Calu3 (cell line): Measurements from ENCODE around the gene SELP. TPM values are rescaled to one million over a fixed set of nuclear protein-coding genes. Genes with fewer than 3 reads are reported as not detected.

Source experiments
- BruUV-seq: library from RNA; stranded (reverse); fragments of 400-500 nt; replicated peaks from 2 replicates; lab custom pipeline; 2021; lab: Mats Ljungman, UMichigan
- CTCF ChIA-PET: fragments of 300-600 bp; sonication (Branson Sonifier 250); formaldehyde crosslinking; loops from one replicate; lab custom pipeline; 2022; ENCODE audit warnings: antibody characterized with exemption; lab: Charles Lee
- DNase-seq: peaks from one replicate; pipeline ENCODE4 v3.0.0; 2022
- H3K27ac Mint-ChIP-seq: one replicate; pipeline ENCODE4 v1.8.0; 2022; ENCODE audit warnings: mixed read lengths; ENCODE audit not compliant: unreplicated experiment
- H3K27me3 Mint-ChIP-seq: one replicate; pipeline ENCODE4 v1.8.0; 2022; ENCODE audit warnings: mixed read lengths; ENCODE audit not compliant: unreplicated experiment
- H3K36me3 Mint-ChIP-seq: one replicate; pipeline ENCODE4 v1.8.0; 2022; ENCODE audit warnings: mild to moderate bottlenecking, moderate library complexity, mixed read lengths; ENCODE audit not compliant: insufficient read depth, unreplicated experiment
- H3K4me1 Mint-ChIP-seq: one replicate; pipeline ENCODE4 v1.8.0; 2022; ENCODE audit warnings: mild to moderate bottlenecking, low read depth, mixed read lengths; ENCODE audit not compliant: unreplicated experiment
- H3K4me3 Mint-ChIP-seq: one replicate; pipeline ENCODE4 v1.8.0; 2022; ENCODE audit warnings: mild to moderate bottlenecking, low read depth, moderate library complexity, mixed read lengths; ENCODE audit not compliant: unreplicated experiment
- H3K9me3 Mint-ChIP-seq: one replicate; pipeline ENCODE4 v1.8.0; 2022; ENCODE audit warnings: low read depth, mixed read lengths; ENCODE audit not compliant: unreplicated experiment
- CTCF ChIP-seq: fragments of 200-600 bp; IDR thresholded peaks from one replicate; pipeline ENCODE4 v1.8.0; 2022; ENCODE audit warnings: antibody characterized with exemption; ENCODE audit not compliant: unreplicated experiment
- intact Hi-C: fragments of 100-400 bp; cut with micrococcal nuclease; formaldehyde crosslinking; loops from one replicate; pipeline ENCODE4 v1.10.0; 2022; ENCODE audit not compliant: unreplicated experiment
- total RNA-seq: library from RNA; stranded (reverse); gene quantifications from 2 replicates; pipeline ENCODE4 v1.2.3, GENCODE V29; 2022

Gene SELP
- total RNA-seq, 1 experiment from 2014 or later = 0.47 TPM

GRCh38 chr1:169650551-169650950 is 20.6 kb upstream of the SELP start:
- CTCF ChIA-PET = no interaction called here
- H3K4me3 Mint-ChIP-seq = no peak overlapping the region
- DNase-seq = no peak
- BruUV-seq = no TSS peak
- no peak for TF ChIP-seq CTCF
- intact Hi-C loops = no loop called here
- peaks cover 7% of the 10 kb centered on the region for H3K4me1 Mint-ChIP-seq
- no peaks in the 10 kb centered on the region for H3K36me3 Mint-ChIP-seq
- H3K27me3 Mint-ChIP-seq = no peaks in the 10 kb centered on the region
- no peaks in the 10 kb centered on the region for H3K9me3 Mint-ChIP-seq
- no peak overlapping the region for H3K27ac Mint-ChIP-seq

DNA sequence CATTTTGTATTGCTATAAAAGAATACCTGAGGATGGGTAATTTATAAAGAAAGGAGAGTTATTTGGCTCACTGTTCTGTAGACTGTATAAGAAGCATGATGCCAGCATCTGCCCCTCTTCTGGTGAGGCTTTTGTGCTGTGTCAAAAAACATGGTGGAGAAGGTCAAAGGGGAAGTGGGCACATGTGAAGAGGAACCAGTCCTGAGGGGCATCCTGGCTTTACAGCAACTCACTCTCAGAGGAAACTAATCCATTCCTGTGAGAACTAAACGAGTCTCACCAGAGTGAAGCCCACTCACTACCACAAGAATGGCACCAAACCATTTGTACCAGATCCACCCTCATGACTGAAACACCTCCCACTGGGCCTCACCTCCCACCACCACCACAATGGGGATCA is 18.8 kb upstream of the SELP start:
- no peaks in the 10 kb centered on the region for H3K4me1 Mint-ChIP-seq
- H3K4me3 Mint-ChIP-seq = no peak overlapping the region
- H3K27ac Mint-ChIP-seq = no peak overlapping the region
- DNase-seq = no peak
- no TSS peak for BruUV-seq
- TF ChIP-seq CTCF = no peak
- CTCF ChIA-PET = no interaction called here
- H3K27me3 Mint-ChIP-seq = no peaks in the 10 kb centered on the region
- intact Hi-C loops = no loop called here
- no peaks in the 10 kb centered on the region for H3K9me3 Mint-ChIP-seq
- no peaks in the 10 kb centered on the region for H3K36me3 Mint-ChIP-seq

- Mint-ChIP-seq H3K27me3 (no peaks in the 10 kb centered on the region), H3K27ac (no peak overlapping the region), H3K36me3 (no peaks in the 10 kb centered on the region), H3K4me3 (no peak overlapping the region), H3K9me3 (no peaks in the 10 kb centered on the region), H3K4me1 (no peaks in the 10 kb centered on the region)
- intact Hi-C loops = no loop called here
- CTCF ChIA-PET = no interaction called here
- TF ChIP-seq CTCF = no peak
- BruUV-seq = no TSS peak
- DNase-seq = no peak
These were observed 18.3 kb upstream of the SELP start for GRCh38 chr1:169648187-169648586.

- intact Hi-C loops = no loop called here
- CTCF ChIA-PET = no interaction called here
- Mint-ChIP-seq H3K4me1 (no peaks in the 10 kb centered on the region), H3K4me3 (no peak overlapping the region), H3K27me3 (no peaks in the 10 kb centered on the region), H3K27ac (no peak overlapping the region), H3K9me3 (no peaks in the 10 kb centered on the region), H3K36me3 (no peaks in the 10 kb centered on the region)
- TF ChIP-seq CTCF = no peak
- DNase-seq = no peak
- no TSS peak for BruUV-seq
These were observed 17.6 kb upstream of the SELP start for GRCh38 chr1:169647512-169647911.
